ENCODE measurements around the gene BEX3. TPM values are rescaled to one million over a fixed set of nuclear protein-coding genes. Genes with fewer than 3 reads are reported as not detected.
A peak's percentile ranks its signal among the peaks of the same experiment; 100 is the strongest.
"Not testable (repeated sequence)": the region's sequence is repeated elsewhere in the genome, so short reads cannot be mapped to it uniquely, and the experiment has no call there.

Gene BEX3
- total RNA-seq, 2 donors from 2014 or later = 127 to 136 TPM

GRCh38 chrX:103400931-103401330 lies 24.6 kb downstream of the BEX3 start:
- H3K36me3 ChIP-seq = no peaks in the 10 kb centered on the region
- no peak for TF ChIP-seq CTCF (IDR thresholded peaks at IDR 0.05)
- no peaks in the 10 kb centered on the region for H3K9me3 ChIP-seq
- ATAC-seq (ENCODE audit: insufficient number of reproducible peaks, low FRiP score, low read depth) (no peak), DNase-seq (ENCODE audit: low spot score) (no peak)
- peaks cover 0 to 5% of the 10 kb centered on the region in 2 donors for H3K4me1 ChIP-seq (ENCODE audit: control insufficient read depth in 1 of 2, low read depth in 2 of 2)
- H3K27me3 ChIP-seq (replicated peaks; ENCODE audit: insufficient read depth) = no peaks in the 10 kb centered on the region
- no peak overlapping the region for H3K27ac ChIP-seq
- H3K4me3 ChIP-seq = no peak overlapping the region

GRCh38 chrX:103404231-103405008 lies 28.1 kb downstream of the BEX3 start:
- peak; percentile 49 for DNase-seq (ENCODE audit: low spot score)
- no peaks in the 10 kb centered on the region for H3K36me3 ChIP-seq
- no peak for TF ChIP-seq CTCF (IDR thresholded peaks at IDR 0.05)
- H3K9me3 ChIP-seq = no peaks in the 10 kb centered on the region
- H3K4me1 ChIP-seq (ENCODE audit: control insufficient read depth in 1 of 2, low read depth in 2 of 2) = peaks cover 0 to 5% of the 10 kb centered on the region in 2 donors
- H3K27ac ChIP-seq = peak overlapping the region; percentile 61 to 75
- H3K4me3 ChIP-seq = peak overlapping the region; percentile 73
- H3K27me3 ChIP-seq (replicated peaks; ENCODE audit: insufficient read depth) = no peaks in the 10 kb centered on the region
- peak; percentile 89 for ATAC-seq (ENCODE audit: insufficient number of reproducible peaks, low FRiP score, low read depth)

GRCh38 chrX:103405009-103405333 lies 28.6 kb downstream of the BEX3 start:
- Histone ChIP-seq H3K27ac (peak overlapping the region; percentile 61 to 75), H3K27me3 (replicated peaks; ENCODE audit: insufficient read depth) (no peaks in the 10 kb centered on the region)

GRCh38 chrX:103406256-103406655 lies 29.9 kb downstream of the BEX3 start:
- no peaks in the 10 kb centered on the region for H3K9me3 ChIP-seq
- no peak for TF ChIP-seq CTCF (IDR thresholded peaks at IDR 0.05)
- H3K27ac ChIP-seq = no peak overlapping the region
- H3K36me3 ChIP-seq = no peaks in the 10 kb centered on the region
- no peaks in the 10 kb centered on the region for H3K27me3 ChIP-seq (replicated peaks; ENCODE audit: insufficient read depth)
- peaks cover 0 to 5% of the 10 kb centered on the region in 2 donors for H3K4me1 ChIP-seq (ENCODE audit: control insufficient read depth in 1 of 2, low read depth in 2 of 2)
- no peak for ATAC-seq (ENCODE audit: insufficient number of reproducible peaks, low FRiP score, low read depth)
- no peak overlapping the region for H3K4me3 ChIP-seq
- no peak for DNase-seq (ENCODE audit: low spot score)

More at GRCh38 chrX:103405009-103405333, 28.6 kb downstream of the BEX3 start:
- ATAC-seq (ENCODE audit: insufficient number of reproducible peaks, low FRiP score, low read depth) (no peak), DNase-seq (ENCODE audit: low spot score) (no peak)
- Histone ChIP-seq H3K4me3 (peak overlapping the region; percentile 73), H3K36me3 (no peaks in the 10 kb centered on the region), H3K9me3 (no peaks in the 10 kb centered on the region), H3K4me1 (ENCODE audit: control insufficient read depth in 1 of 2, low read depth in 2 of 2) (peaks cover 0 to 5% of the 10 kb centered on the region in 2 donors)
- TF ChIP-seq CTCF (IDR thresholded peaks at IDR 0.05) = no peak

- H3K4me1 ChIP-seq (ENCODE audit: control insufficient read depth in 1 of 2, low read depth in 2 of 2) = peaks cover 0 to 5% of the 10 kb centered on the region in 2 donors
- no peaks in the 10 kb centered on the region for H3K27me3 ChIP-seq (replicated peaks; ENCODE audit: insufficient read depth)
Observed at GRCh38 chrX:103407776-103408175, 31.4 kb downstream of the BEX3 start.

GRCh38 chrX:103411721-103412120 lies 35.4 kb downstream of the BEX3 start:
- H3K9me3 ChIP-seq; H3K4me3 ChIP-seq; H3K36me3 ChIP-seq; H3K27ac ChIP-seq; DNase-seq (ENCODE audit: low spot score); H3K4me1 ChIP-seq (ENCODE audit: control insufficient read depth in 1 of 2, low read depth in 2 of 2); ATAC-seq (ENCODE audit: insufficient number of reproducible peaks, low FRiP score, low read depth); H3K27me3 ChIP-seq (replicated peaks; ENCODE audit: insufficient read depth): not testable (repeated sequence)

More at GRCh38 chrX:103407776-103408175, 31.4 kb downstream of the BEX3 start:
- TF ChIP-seq CTCF (IDR thresholded peaks at IDR 0.05) = no peak
- H3K9me3 ChIP-seq = no peaks in the 10 kb centered on the region
- H3K27ac ChIP-seq = no peak overlapping the region
- no peak for DNase-seq (ENCODE audit: low spot score)
- H3K4me3 ChIP-seq = no peak overlapping the region
- H3K36me3 ChIP-seq = no peaks in the 10 kb centered on the region
- no peak for ATAC-seq (ENCODE audit: insufficient number of reproducible peaks, low FRiP score, low read depth)
